BLaER1 treated with 17β-estradiol and CSF1 and Interleukin-3, amounts not matched to agents 10 nM and 100 nM (cell line): Measurements from ENCODE around the gene PRTN3.
A peak's percentile ranks its signal among the peaks of the same experiment; 100 is the strongest.
"Not testable (repeated sequence)": the region's sequence is repeated elsewhere in the genome, so short reads cannot be mapped to it uniquely, and the experiment has no call there.

Source experiments
- H3K27ac ChIP-seq, 11 experiments: shearing (Covaris generic); formaldehyde crosslinking; 2 replicates each; pipeline ENCODE4 v1.8.1; 2022
- H3K27me3 ChIP-seq, 11 experiments: shearing (Covaris generic); formaldehyde crosslinking; 2 replicates each; pipeline ENCODE4 v1.8.1; 2022
- H3K36me3 ChIP-seq, 11 experiments: shearing (Covaris generic); formaldehyde crosslinking; 2 replicates each; pipeline ENCODE4 v1.8.1; 2022
- H3K4me1 ChIP-seq, 10 experiments: shearing (Covaris generic); formaldehyde crosslinking; 2 replicates each; pipeline ENCODE4 v1.8.1; 2022
- H3K4me2 ChIP-seq, 11 experiments: shearing (Covaris generic); formaldehyde crosslinking; 2 replicates each; pipeline ENCODE4 v1.8.1; 2022
- H3K4me3 ChIP-seq, 10 experiments: shearing (Covaris generic); formaldehyde crosslinking; 2 replicates each; pipeline ENCODE4 v1.8.1; 2022
- H3K9ac ChIP-seq, 11 experiments: shearing (Covaris generic); formaldehyde crosslinking; 2 replicates each; pipeline ENCODE4 v1.8.1; 2022
- H3K9me3 ChIP-seq, 11 experiments: shearing (Covaris generic); formaldehyde crosslinking; replicated peaks in 1 of 11; 2 replicates each; pipeline ENCODE4 v1.8.1; 2022
- H4K20me1 ChIP-seq, 11 experiments: shearing (Covaris generic); formaldehyde crosslinking; 2 replicates each; pipeline ENCODE4 v1.8.1; 2022
- Cebpa-rat ChIP-seq, 11 experiments: shearing (Covaris generic); IDR thresholded peaks; 2 replicates each; pipeline ENCODE4 v1.8.1; 2022

PRTN3 gene

GRCh38 chr19:889662-890295 lies 49.0 kb downstream of the PRTN3 start:
- Histone ChIP-seq H4K20me1 (peaks cover 0 to 71% (median 33%) of the 10 kb centered on the region in 11 experiments; a peak in 15 of 22 replicates), H3K9me3 (no peaks in the 10 kb centered on the region), H3K27me3 (no peaks in the 10 kb centered on the region), H3K4me1 (peaks cover 6 to 25% (median 13%) of the 10 kb centered on the region in 10 experiments; a peak in 18 of 20 replicates), H3K27ac (no peak overlapping the region), H3K4me3 (no peak overlapping the region), H3K4me2 (no peak overlapping the region), H3K36me3 (peaks cover 52 to 65% (median 63%) of the 10 kb centered on the region in 11 experiments), H3K9ac (0 out of 22 replicates have a peak overlapping the region, but pooled peaks of 1 of the 11 experiments have one; percentile 3)
- TF ChIP-seq Cebpa-rat (IDR thresholded peaks at IDR 0.05) = no peak

GRCh38 chr19:890831-891230 lies 50.0 kb downstream of the PRTN3 start:
- Histone ChIP-seq H3K27ac (no peak overlapping the region), H3K4me1 (peaks cover 6 to 25% (median 13%) of the 10 kb centered on the region in 10 experiments; a peak in 18 of 20 replicates), H3K27me3 (no peaks in the 10 kb centered on the region), H4K20me1 (peaks cover 0 to 61% (median 33%) of the 10 kb centered on the region in 11 experiments; a peak in 15 of 22 replicates), H3K36me3 (peaks cover 42 to 57% (median 53%) of the 10 kb centered on the region in 11 experiments), H3K4me2 (peak overlapping the region in 2 of 11 experiments; percentile 25 to 86; a peak in 1 of 22 replicates), H3K4me3 (no peak overlapping the region), H3K9ac (peak overlapping the region in 4 of 11 experiments; percentile 18 to 34 (median 24); a peak in 3 of 22 replicates), H3K9me3 (no peaks in the 10 kb centered on the region)
- TF ChIP-seq Cebpa-rat (IDR thresholded peaks at IDR 0.05) = no peak

GRCh38 chr19:891421-892200 lies 50.8 kb downstream of the PRTN3 start:
- not testable (repeated sequence) for H3K27me3 ChIP-seq, H3K9me3 ChIP-seq
- H3K4me3 ChIP-seq = peak overlapping the region; percentile 71 to 90 (median 78)
- peaks cover 42 to 57% (median 51%) of the 10 kb centered on the region in 11 experiments for H3K36me3 ChIP-seq
- H3K4me1 ChIP-seq = peaks cover 6 to 25% (median 13%) of the 10 kb centered on the region in 10 experiments; a peak in 18 of 20 replicates
- H4K20me1 ChIP-seq = peaks cover 0 to 59% (median 33%) of the 10 kb centered on the region in 11 experiments; a peak in 15 of 22 replicates
- peak overlapping the region; percentile 84 to 93 (median 88) for H3K4me2 ChIP-seq
- H3K9ac ChIP-seq = peak overlapping the region; percentile 91 to 97 (median 93)
- peak overlapping the region in 9 of 11 experiments; percentile 90 to 97 (median 95); a peak in 15 of 22 replicates for H3K27ac ChIP-seq

- no peak for TF ChIP-seq Cebpa-rat (IDR thresholded peaks at IDR 0.05)
- Histone ChIP-seq H3K4me3 (peak overlapping the region; percentile 71 to 90 (median 78)), H3K36me3 (peaks cover 42 to 57% (median 51%) of the 10 kb centered on the region in 11 experiments), H3K9me3 (no peaks in the 10 kb centered on the region), H3K27me3 (no peaks in the 10 kb centered on the region), H4K20me1 (peaks cover 0 to 57% (median 33%) of the 10 kb centered on the region in 11 experiments; a peak in 15 of 22 replicates), H3K4me2 (peak overlapping the region; percentile 84 to 93 (median 88)), H3K27ac (peak overlapping the region; percentile 90 to 97 (median 95)), H3K4me1 (peaks cover 6 to 25% (median 13%) of the 10 kb centered on the region in 10 experiments; a peak in 18 of 20 replicates), H3K9ac (peak overlapping the region; percentile 91 to 97 (median 93))
Observed at GRCh38 chr19:892243-892893, 51.6 kb downstream of the PRTN3 start.

GRCh38 chr19:892894-893689 lies 52.3 kb downstream of the PRTN3 start, which contains the start of the genes MED16 and RNU6-9:
Gene MED16, minus strand, starts transcription at chr19:893187. Its CDS starts 2,056 bp downstream, at chr19:891131.
Gene RNU6-9, plus strand, starts transcription at chr19:893484.
- Histone ChIP-seq H3K27ac (peak within 1 kb of the TSS; percentile 90 to 97 (median 95)), H3K9me3 (no peaks in the 10 kb centered on the region), H3K4me1 (peaks cover 12 to 25% (median 20%) of the 10 kb centered on the region in 10 experiments; a peak in 19 of 20 replicates), H3K4me2 (peak within 1 kb of the TSS; percentile 84 to 93 (median 88)), H3K36me3 (peaks cover 40 to 55% (median 49%) of the 10 kb centered on the region in 11 experiments), H3K4me3 (peak within 1 kb of the TSS; percentile 71 to 90 (median 78)), H3K9ac (peak within 1 kb of the TSS; percentile 91 to 97 (median 93)), H3K27me3 (no peaks in the 10 kb centered on the region), H4K20me1 (peaks cover 0 to 61% (median 33%) of the 10 kb centered on the region in 11 experiments; a peak in 15 of 22 replicates)
- no peak for TF ChIP-seq Cebpa-rat (IDR thresholded peaks at IDR 0.05)

- no peaks in the 10 kb centered on the region for H3K27me3 ChIP-seq
- H3K4me1 ChIP-seq = peaks cover 15 to 41% (median 29%) of the 10 kb centered on the region in 10 experiments
- H3K9ac ChIP-seq = no peak overlapping the region
- TF ChIP-seq Cebpa-rat (IDR thresholded peaks at IDR 0.05) = no peak
- H3K27ac ChIP-seq = no peak overlapping the region
- no peak overlapping the region for H3K4me3 ChIP-seq
- peaks cover 7 to 57% (median 33%) of the 10 kb centered on the region in 11 experiments; a peak in 19 of 22 replicates for H4K20me1 ChIP-seq
- peaks cover 26 to 47% (median 35%) of the 10 kb centered on the region in 11 experiments; a peak in 20 of 22 replicates for H3K36me3 ChIP-seq
- H3K4me2 ChIP-seq = no peak overlapping the region
- H3K9me3 ChIP-seq = no peaks in the 10 kb centered on the region
Observed at GRCh38 chr19:896434-896833, 55.6 kb downstream of the PRTN3 start.

- H3K36me3 ChIP-seq = peaks cover 28 to 51% (median 36%) of the 10 kb centered on the region in 11 experiments; a peak in 20 of 22 replicates
- 0 out of 22 replicates have a peak overlapping the region, but pooled peaks of 1 of the 11 experiments have one; percentile 10 for H3K9ac ChIP-seq
- TF ChIP-seq Cebpa-rat (IDR thresholded peaks at IDR 0.05) = no peak
Observed at GRCh38 chr19:896999-897398, 56.2 kb downstream of the PRTN3 start.

More at GRCh38 chr19:896999-897398, 56.2 kb downstream of the PRTN3 start:
- Histone ChIP-seq H3K27me3 (no peaks in the 10 kb centered on the region), H3K4me1 (peaks cover 10 to 37% (median 25%) of the 10 kb centered on the region in 10 experiments), H4K20me1 (peaks cover 11 to 57% (median 30%) of the 10 kb centered on the region in 11 experiments; a peak in 19 of 22 replicates), H3K27ac (no peak overlapping the region), H3K4me3 (no peak overlapping the region), H3K4me2 (no peak overlapping the region), H3K9me3 (no peaks in the 10 kb centered on the region)
